Activated naive CD4-positive, alpha-beta T cell treated with anti-CD3 and anti-CD28 coated beads, Interleukin-2, amount 10 ng/mL, durations not matched to agents 7 days and 5 days (primary cell): ENCODE data around the gene ATAD2B.
A peak's percentile ranks its signal among the peaks of the same experiment; 100 is the strongest.
"Not testable (repeated sequence)": the region's sequence is repeated elsewhere in the genome, so short reads cannot be mapped to it uniquely, and the experiment has no call there.

ENCODE experiments used
- CTCF ChIA-PET: fragments of 350-600 bp; sonication (Branson Sonifier 250); formaldehyde crosslinking; loops from one replicate; lab custom pipeline; 2021; ENCODE audit warnings: antibody characterized with exemption; lab: Charles Lee
- DNase-seq: peaks from one replicate; pipeline ENCODE4 v3.0.0-alpha.2; 2020
- H3K27ac Mint-ChIP-seq: one replicate; pipeline ENCODE4 v1.8.0; 2021; ENCODE audit warnings: mild to moderate bottlenecking, moderate library complexity, mixed read lengths
- H3K27me3 Mint-ChIP-seq: one replicate; pipeline ENCODE4 v1.8.0; 2021; ENCODE audit warnings: mild to moderate bottlenecking, mixed read lengths
- H3K36me3 Mint-ChIP-seq: one replicate; pipeline ENCODE4 v1.8.0; 2021; ENCODE audit warnings: mixed read lengths
- H3K4me1 Mint-ChIP-seq: one replicate; pipeline ENCODE4 v1.8.0; 2021; ENCODE audit warnings: mixed read lengths
- H3K4me3 Mint-ChIP-seq: one replicate; pipeline ENCODE4 v1.8.0; 2021; ENCODE audit warnings: mild to moderate bottlenecking, moderate library complexity, mixed read lengths
- H3K9me3 Mint-ChIP-seq: one replicate; pipeline ENCODE4 v1.8.0; 2021; ENCODE audit warnings: mixed read lengths

The ATAD2B gene

DNA sequence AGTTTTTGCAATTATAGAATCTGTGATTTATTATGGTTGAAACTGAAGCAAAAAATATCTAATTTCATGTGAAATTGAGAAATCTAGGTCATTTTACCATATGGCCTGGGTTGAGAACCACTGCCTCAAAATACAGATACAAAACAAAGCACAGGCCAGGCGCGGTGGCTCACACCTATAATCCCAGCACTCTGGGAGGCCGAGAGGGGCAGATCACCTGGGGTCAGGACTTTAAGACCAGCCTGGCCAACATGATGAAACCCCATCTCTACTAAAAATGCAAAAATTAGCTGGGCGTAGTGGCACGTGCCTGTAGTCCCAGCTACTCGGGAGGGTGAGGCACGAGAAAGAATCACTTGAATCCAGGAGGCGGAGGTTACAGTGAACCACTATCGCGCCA is 146.5 kb downstream of the ATAD2B start:
- H3K4me3 Mint-ChIP-seq, H3K27ac Mint-ChIP-seq, H3K27me3 Mint-ChIP-seq, H3K4me1 Mint-ChIP-seq, H3K9me3 Mint-ChIP-seq, CTCF ChIA-PET, DNase-seq: not testable (repeated sequence)
- peaks cover 27% of the 10 kb centered on the region for H3K36me3 Mint-ChIP-seq

DNA sequence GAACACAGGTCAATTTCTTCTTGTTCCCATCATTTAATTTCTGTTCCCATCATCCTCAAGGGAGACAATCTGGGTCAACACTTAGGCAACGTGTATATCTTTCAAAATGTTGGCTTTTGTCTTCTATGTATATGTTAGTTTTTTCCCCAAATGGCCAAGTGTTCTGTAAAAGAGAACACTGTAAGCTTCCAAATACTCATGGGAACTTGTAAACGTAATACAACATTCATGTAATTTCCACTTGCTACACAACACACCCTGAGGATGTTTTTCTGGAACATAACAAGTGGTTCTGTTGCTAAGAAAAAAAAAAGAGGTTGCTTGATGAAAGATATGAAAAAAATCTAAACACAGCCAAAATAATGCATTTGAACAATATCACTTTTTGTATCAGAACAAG is 149.1 kb downstream of the ATAD2B start:
- Mint-ChIP-seq H3K27me3 (no peaks in the 10 kb centered on the region), H3K36me3 (peaks cover 24% of the 10 kb centered on the region), H3K27ac (no peak overlapping the region), H3K4me3 (no peak overlapping the region), H3K9me3 (no peaks in the 10 kb centered on the region), H3K4me1 (no peaks in the 10 kb centered on the region)
- DNase-seq: no peak
- CTCF ChIA-PET: no interaction called here

DNA sequence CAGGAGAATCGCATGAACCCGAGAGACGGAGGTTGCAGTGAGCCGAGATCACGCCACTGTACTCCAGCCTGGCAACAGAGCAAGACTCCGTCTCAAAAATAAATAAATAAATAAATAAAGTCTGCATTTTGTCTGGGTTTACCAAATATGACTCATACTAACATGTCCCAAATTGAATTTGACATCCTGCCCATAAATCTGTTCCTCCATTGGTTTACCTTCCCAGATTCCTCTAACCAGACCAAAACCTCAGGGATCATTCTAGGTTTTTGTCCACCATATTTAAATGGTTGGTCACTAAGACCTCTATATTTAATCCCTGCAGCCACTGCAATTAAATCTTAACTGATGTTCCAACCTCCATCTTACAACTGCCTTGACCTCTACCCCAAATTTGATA is 150.9 kb downstream of the ATAD2B start:
- H3K27ac Mint-ChIP-seq: no peak overlapping the region
- DNase-seq: no peak
- CTCF ChIA-PET: no interaction called here
- H3K9me3 Mint-ChIP-seq: peaks cover 5% of the 10 kb centered on the region
- no peak overlapping the region for H3K4me3 Mint-ChIP-seq
- H3K27me3 Mint-ChIP-seq: no peaks in the 10 kb centered on the region
- H3K36me3 Mint-ChIP-seq: peaks cover 35% of the 10 kb centered on the region
- H3K4me1 Mint-ChIP-seq: no peaks in the 10 kb centered on the region

DNA sequence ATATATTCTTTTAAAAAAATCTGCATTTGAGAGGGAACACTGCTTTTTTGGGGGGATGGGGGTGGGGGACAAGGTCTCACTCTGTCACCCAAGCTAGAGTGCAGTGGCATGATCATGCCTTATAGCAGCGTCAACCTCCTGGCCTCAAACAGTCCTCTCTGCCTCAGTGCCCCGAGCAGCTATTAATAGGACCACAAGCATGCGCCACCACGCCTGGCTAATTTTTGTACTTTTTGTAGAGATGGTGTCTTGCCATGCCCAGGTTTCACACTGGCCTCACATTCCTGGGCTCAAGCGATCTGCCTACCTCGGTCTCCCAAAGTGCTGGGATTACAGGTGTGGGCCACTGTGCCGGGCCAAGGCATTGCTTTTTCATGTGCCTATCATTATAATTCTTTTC is 154.2 kb downstream of the ATAD2B start:
- Mint-ChIP-seq H3K4me1 (no peaks in the 10 kb centered on the region), H3K27me3 (no peaks in the 10 kb centered on the region), H3K9me3 (peaks cover 5% of the 10 kb centered on the region), H3K4me3 (no peak overlapping the region), H3K27ac (no peak overlapping the region), H3K36me3 (peaks cover 43% of the 10 kb centered on the region)
- DNase-seq: no peak
- CTCF ChIA-PET: no interaction called here

DNA sequence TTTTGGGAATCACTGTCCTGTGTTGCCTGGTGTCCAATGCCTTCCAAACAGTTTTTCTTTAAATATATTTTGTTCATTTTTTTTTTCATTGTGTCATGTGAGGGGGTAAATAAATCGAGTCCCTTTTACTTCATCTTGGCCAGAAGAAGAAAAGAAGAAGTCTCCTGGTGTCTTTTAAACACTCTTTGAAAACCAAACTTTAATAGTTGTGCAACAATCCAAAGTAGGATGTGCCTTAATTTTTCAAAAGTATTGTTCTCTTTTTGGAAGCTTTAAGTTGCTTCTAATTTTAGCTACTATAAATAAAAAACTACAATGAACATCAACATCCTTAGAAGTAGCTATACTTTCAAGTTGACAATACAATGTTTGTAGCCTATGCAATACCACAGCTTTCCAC is 154.9 kb downstream of the ATAD2B start:
- no peaks in the 10 kb centered on the region for H3K4me1 Mint-ChIP-seq
- H3K9me3 Mint-ChIP-seq: peaks cover 5% of the 10 kb centered on the region
- DNase-seq: no peak
- CTCF ChIA-PET: interaction anchor here (0.6 kb wide), 1 partner anchor 307 kb away, joined by 3 read pairs; no protein-coding TSS in a partner anchor
- no peak overlapping the region for H3K4me3 Mint-ChIP-seq
- no peak overlapping the region for H3K27ac Mint-ChIP-seq
- no peaks in the 10 kb centered on the region for H3K27me3 Mint-ChIP-seq
- peaks cover 43% of the 10 kb centered on the region for H3K36me3 Mint-ChIP-seq

DNA sequence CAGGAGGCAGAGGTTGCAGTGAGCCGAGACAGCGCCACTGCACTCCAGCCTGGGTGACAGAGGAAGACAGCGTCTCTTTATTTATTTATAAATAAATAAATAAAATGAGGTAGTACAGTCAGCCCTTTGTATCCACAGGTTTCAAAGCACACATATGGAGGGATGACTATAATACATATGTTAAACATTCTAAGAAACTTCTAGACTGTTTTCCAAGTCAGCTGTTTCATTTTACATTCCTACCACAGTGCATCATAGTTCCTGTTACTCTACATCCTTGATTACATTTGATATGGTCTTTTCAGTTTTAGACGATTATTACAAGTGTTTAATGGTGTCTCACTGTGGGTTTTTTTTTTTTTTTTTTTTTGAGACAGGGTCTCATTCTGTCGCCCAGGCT is 157.6 kb downstream of the ATAD2B start:
- peaks cover 40% of the 10 kb centered on the region for H3K36me3 Mint-ChIP-seq
- H3K27me3 Mint-ChIP-seq: no peaks in the 10 kb centered on the region
- CTCF ChIA-PET: no interaction called here
- peaks cover 5% of the 10 kb centered on the region for H3K9me3 Mint-ChIP-seq
- no peaks in the 10 kb centered on the region for H3K4me1 Mint-ChIP-seq
- H3K4me3 Mint-ChIP-seq: no peak overlapping the region
- no peak overlapping the region for H3K27ac Mint-ChIP-seq
- no peak for DNase-seq

DNA sequence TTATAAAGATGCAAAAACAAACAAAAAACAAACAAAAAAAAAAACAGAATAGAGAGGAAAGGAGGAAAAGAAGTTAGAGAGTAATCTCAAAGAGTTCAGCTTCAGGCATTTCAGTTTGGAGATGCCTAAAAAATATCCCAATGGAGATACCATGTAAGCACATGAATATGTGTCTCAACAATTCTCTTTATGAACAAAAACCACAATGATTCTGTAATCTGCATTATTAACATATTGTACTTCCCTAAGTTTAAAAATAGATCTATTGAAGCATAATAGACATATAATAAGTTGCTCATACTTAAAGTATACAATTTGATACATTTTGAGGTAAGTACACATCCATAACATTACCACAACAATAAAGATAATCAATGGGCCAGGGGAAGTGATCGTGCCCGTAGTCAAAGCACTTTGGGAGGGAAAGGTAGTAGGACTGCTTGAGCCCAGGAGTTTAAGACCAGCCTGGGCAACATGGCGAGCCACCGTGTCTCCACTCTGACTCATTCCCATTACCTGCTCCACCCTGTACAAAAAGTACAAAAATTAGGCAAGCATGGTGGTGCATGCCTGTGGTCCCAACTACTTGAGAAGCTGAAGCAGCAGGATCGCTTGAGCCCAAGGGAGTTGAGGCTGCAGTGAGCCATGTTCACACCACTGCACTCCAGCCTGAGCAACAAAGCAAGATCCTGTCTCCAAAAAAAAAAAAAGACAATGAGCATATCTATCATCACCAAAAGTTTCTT is 158.9 kb downstream of the ATAD2B start:
- no peaks in the 10 kb centered on the region for H3K27me3 Mint-ChIP-seq
- H3K27ac Mint-ChIP-seq: no peak overlapping the region
- no peak for DNase-seq
- H3K4me1 Mint-ChIP-seq: no peaks in the 10 kb centered on the region
- H3K36me3 Mint-ChIP-seq: peaks cover 41% of the 10 kb centered on the region
- no peak overlapping the region for H3K4me3 Mint-ChIP-seq
- peaks cover 5% of the 10 kb centered on the region for H3K9me3 Mint-ChIP-seq
- CTCF ChIA-PET: no interaction called here

DNA sequence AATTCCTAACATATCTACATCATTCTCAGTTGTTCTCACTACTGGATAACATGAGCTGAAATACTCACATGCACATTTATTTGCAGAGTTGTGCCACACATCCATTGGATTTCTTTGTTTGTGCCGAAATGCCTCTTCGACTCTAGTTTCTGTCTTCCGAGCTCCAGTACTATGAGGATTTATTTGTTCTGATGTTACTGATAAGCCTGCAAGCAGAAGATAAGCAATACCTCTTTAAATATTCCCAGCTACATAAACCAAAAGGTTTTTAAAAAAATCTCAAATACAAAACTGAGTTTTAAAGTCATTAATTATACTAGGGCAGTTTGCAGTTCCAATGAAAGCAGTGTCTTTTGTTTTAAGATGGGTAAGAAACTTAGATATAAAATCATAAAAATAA is 164.8 kb downstream of the ATAD2B start:
- Mint-ChIP-seq H3K4me1 (peaks cover 15% of the 10 kb centered on the region), H3K4me3 (no peak overlapping the region), H3K36me3 (peaks cover 32% of the 10 kb centered on the region), H3K27ac (no peak overlapping the region), H3K9me3 (no peaks in the 10 kb centered on the region), H3K27me3 (no peaks in the 10 kb centered on the region)
- CTCF ChIA-PET: interaction anchor here (1.3 kb wide), 1 partner anchor 26 kb away, joined by 3 read pairs; no protein-coding TSS in a partner anchor
- DNase-seq: no peak

DNA sequence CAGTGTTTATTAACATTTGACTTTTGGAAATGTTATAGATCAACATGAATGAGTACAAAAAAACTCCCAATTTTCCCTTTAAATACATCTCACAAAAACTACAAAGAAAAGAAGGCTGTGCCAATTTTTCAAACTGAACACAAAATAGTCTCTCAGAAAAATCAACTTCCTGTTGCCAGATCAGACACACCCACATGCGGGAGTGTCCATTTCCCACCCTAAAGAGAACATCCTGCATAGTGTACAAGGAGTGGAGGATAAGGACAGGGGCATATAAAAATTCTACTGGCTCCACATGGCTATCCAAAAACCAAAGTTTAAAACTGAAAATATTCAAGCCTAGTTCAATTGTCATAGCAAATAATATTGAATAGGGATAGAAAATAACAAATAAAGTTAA is 165.3 kb downstream of the ATAD2B start:
- Mint-ChIP-seq H3K27ac (peak overlapping the region; percentile 39), H3K36me3 (peaks cover 36% of the 10 kb centered on the region)
- CTCF ChIA-PET: interaction anchor here (1.3 kb wide), 1 partner anchor 26 kb away, joined by 3 read pairs; no protein-coding TSS in a partner anchor

DNA sequence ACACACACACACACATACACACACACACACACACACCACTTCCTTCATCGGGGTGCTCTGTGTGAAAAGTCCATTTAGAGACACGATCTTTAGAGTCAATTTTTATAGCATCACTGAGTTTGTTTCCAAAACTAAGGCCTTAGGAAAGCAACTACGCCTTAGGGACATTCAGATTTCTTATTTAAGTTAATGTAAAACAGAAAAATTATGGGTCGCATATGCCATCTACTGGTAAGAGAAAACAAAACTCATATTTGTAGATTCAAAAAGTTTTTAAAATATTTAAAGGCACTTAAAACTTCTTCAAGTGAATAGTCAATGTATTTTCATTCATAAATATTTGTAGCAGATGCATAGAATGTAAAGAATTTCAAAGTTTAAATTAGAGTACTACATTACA is 166.2 kb downstream of the ATAD2B start:
- H3K4me3 Mint-ChIP-seq: no peak overlapping the region
- DNase-seq: no peak
- peaks cover 15% of the 10 kb centered on the region for H3K4me1 Mint-ChIP-seq
- CTCF ChIA-PET: interaction anchor here (0.8 kb wide), 1 partner anchor 307 kb away, joined by 3 read pairs; no protein-coding TSS in a partner anchor
- H3K27me3 Mint-ChIP-seq: no peaks in the 10 kb centered on the region
- H3K36me3 Mint-ChIP-seq: peaks cover 37% of the 10 kb centered on the region
- H3K9me3 Mint-ChIP-seq: no peaks in the 10 kb centered on the region
- no peak overlapping the region for H3K27ac Mint-ChIP-seq

More for the DNA sequence above, 165.3 kb downstream of the ATAD2B start:
- no peaks in the 10 kb centered on the region for H3K27me3 Mint-ChIP-seq
- H3K4me1 Mint-ChIP-seq: peaks cover 15% of the 10 kb centered on the region
- DNase-seq: no peak
- no peaks in the 10 kb centered on the region for H3K9me3 Mint-ChIP-seq
- H3K4me3 Mint-ChIP-seq: no peak overlapping the region

DNA sequence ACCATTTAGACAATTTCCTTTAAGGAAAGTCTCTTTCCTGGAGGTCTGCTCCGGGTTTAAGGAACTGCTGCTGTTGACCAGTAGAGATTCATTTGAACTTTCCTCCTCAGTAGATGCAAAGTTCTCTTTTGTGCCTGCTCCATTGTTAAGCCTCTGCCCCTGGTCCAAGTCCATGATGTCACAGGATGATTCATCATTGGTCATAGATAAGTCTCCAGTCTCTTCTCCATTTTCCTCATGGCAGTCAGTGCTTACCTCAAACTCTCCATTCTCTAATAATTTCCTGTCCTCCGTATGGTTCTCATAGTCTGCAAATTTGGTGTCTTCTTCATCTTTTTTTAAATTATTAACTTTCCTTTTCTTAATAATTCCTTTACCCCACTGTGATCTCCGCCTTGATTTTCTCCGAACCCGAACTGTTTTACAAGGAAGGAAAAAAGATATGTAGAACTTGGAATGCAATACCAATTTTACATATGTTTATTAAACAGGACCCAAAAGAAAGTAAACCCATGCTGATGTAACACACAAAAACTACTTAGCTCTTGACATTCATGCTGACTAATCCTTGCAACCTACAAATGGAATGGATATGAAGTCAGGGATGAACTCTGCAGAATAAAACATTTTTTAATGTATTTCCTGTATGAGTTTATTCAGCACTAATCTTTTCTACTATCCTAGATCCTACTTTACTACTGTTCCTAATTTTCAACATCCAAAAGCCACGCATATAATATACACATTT is 169.1 kb downstream of the ATAD2B start:
- Mint-ChIP-seq H3K27me3 (no peaks in the 10 kb centered on the region), H3K9me3 (no peaks in the 10 kb centered on the region), H3K27ac (peak overlapping the region; percentile 9), H3K4me1 (peaks cover 15% of the 10 kb centered on the region), H3K36me3 (peaks cover 32% of the 10 kb centered on the region), H3K4me3 (no peak overlapping the region)
- CTCF ChIA-PET: no interaction called here
- no peak for DNase-seq

DNA sequence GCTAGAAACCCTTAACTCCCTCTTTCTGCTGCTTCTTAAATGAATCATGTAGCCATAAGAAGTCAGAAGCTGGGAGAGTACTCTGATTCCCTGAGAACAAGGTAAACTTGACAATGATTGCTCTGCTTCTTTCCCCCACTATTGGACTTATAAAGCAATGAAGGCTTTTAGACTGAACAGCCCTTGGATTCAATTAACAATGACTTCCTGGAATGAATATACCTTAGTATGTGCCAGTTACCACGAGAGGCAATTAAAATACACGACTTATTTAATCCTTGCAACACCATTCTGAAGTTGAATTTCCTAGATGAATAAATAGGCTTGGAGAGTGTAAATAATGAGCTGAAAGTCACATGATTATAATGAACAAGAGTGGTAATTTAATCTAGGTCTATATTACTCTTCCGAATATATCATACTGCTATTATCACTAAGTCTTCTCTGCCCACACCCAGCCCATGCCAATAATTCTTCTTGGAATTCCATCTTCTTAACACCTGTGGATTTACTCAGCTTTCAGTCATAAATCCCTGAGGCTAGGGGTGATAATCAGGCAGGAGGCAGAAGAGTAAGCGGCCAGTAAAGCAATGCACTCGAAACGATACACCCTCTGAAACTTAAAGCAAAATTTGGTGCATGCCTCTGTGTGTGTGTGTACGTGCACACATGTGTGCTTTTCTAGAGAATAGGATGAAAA is 170.2 kb downstream of the ATAD2B start:
- H3K27ac Mint-ChIP-seq: no peak overlapping the region
- no peak overlapping the region for H3K4me3 Mint-ChIP-seq
- H3K9me3 Mint-ChIP-seq: no peaks in the 10 kb centered on the region
- no peaks in the 10 kb centered on the region for H3K27me3 Mint-ChIP-seq
- CTCF ChIA-PET: no interaction called here
- H3K4me1 Mint-ChIP-seq: peaks cover 9% of the 10 kb centered on the region
- no peak for DNase-seq
- peaks cover 30% of the 10 kb centered on the region for H3K36me3 Mint-ChIP-seq

DNA sequence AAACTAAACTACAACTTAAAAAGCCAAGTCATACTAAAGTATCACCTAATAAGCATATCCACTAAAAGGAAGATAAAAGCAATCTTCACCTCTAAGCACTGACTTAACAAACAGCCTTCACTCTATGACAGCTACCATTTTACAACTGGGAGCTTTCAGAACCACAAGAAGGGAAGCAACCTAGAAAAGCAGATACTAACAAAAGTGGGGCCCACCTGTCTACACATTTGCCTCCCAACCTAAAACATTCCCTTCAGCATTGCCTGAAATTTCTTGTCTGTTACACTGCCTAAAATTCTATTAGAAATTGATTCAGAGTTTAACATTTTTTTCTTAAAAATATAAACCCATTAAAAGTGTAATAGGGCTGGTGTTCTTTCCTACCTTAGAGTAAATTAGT is 172.0 kb downstream of the ATAD2B start:
- peaks cover 30% of the 10 kb centered on the region for H3K36me3 Mint-ChIP-seq
- CTCF ChIA-PET: no interaction called here
- H3K4me1 Mint-ChIP-seq: no peaks in the 10 kb centered on the region

DNA sequence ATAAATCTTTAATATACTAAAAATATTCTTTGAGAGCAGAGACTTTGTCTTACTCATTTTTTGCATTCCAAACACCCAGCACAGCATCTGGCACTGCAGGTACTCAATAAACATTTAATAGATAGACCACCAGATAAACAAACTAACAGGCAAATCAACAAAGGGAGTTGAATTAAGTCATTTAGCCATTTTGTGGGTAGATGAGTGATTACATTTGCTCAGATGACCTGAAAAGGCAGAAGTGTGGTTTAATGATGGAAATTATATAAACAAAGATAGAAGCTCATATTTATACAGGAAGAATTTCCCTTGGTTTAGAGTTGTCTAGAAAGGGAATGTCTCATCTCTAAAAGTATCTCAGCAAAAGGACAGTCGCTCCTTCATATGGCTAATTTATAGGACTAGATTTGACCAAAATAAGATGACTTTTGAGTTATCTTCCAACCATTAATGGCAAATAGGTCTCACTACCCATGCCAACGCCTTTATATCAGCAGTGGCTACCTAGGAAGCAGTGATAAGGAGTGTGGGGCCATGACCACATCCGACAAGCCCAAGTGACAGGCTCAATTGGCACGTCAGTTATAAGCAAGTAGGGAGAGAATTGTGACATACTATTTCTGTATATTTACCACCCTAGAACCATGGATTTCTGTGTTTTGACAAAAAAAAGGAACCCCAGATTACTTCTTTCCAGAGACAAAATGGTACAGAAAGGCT is 173.5 kb downstream of the ATAD2B start:
- peaks cover 30% of the 10 kb centered on the region for H3K36me3 Mint-ChIP-seq
- no peaks in the 10 kb centered on the region for H3K4me1 Mint-ChIP-seq
- no peak for DNase-seq
- no peak overlapping the region for H3K27ac Mint-ChIP-seq
- CTCF ChIA-PET: no interaction called here
- no peaks in the 10 kb centered on the region for H3K9me3 Mint-ChIP-seq
- no peaks in the 10 kb centered on the region for H3K27me3 Mint-ChIP-seq
- H3K4me3 Mint-ChIP-seq: no peak overlapping the region

More for the DNA sequence above, 172.0 kb downstream of the ATAD2B start:
- Mint-ChIP-seq H3K4me3 (no peak overlapping the region), H3K9me3 (no peaks in the 10 kb centered on the region), H3K27me3 (no peaks in the 10 kb centered on the region), H3K27ac (no peak overlapping the region)
- no peak for DNase-seq
